Measurements from ENCODE around the gene IGF2R.

The IGF2R gene

GRCh38 chr6:160030103-160030502, 61.2 kb downstream of the IGF2R start:
- TF ChIP-seq CTCF (conservative IDR thresholded peaks at IDR 0.05; ENCODE audit: low read depth), result no peak
- CTCF ChIA-PET, result interaction anchor here (0.6 to 0.9 kb wide), 3 partner anchors 12 to 141 kb away, joined by 3 to 4 read pairs (median 4); no protein-coding TSS in a partner anchor
- peak overlapping the region; percentile 80 for H3K27ac ChIP-seq
- POLR2A ChIA-PET (ENCODE audit: low non-redundant PET), result no interaction called here
- peak; percentile 95 for DNase-seq (ENCODE audit: low spot score)

- ChIA-PET POLR2A (ENCODE audit: low non-redundant PET) (no interaction called here), CTCF (interaction anchor here (0.8 to 1.5 kb wide), 2 partner anchors 9 to 488 kb away, joined by 3 to 4 read pairs; no protein-coding TSS in a partner anchor)
- no peak for TF ChIP-seq CTCF (conservative IDR thresholded peaks at IDR 0.05; ENCODE audit: low read depth)
Measured at GRCh38 chr6:160031442-160031841, 62.6 kb downstream of the IGF2R start.

GRCh38 chr6:160031871-160032270, 63.0 kb downstream of the IGF2R start:
- CTCF ChIA-PET, result interaction anchor here (1.5 kb wide), 1 partner anchor 488 kb away, joined by 4 read pairs; no protein-coding TSS in a partner anchor
- no peak for DNase-seq (ENCODE audit: low spot score)
- no peak for TF ChIP-seq CTCF (conservative IDR thresholded peaks at IDR 0.05; ENCODE audit: low read depth)
- POLR2A ChIA-PET (ENCODE audit: low non-redundant PET), result no interaction called here
- peak overlapping the region; percentile 31 for H3K27ac ChIP-seq

More at GRCh38 chr6:160031442-160031841, 62.6 kb downstream of the IGF2R start:
- peak overlapping the region; percentile 31 for H3K27ac ChIP-seq
- DNase-seq (ENCODE audit: low spot score), result peak; percentile 15

- CTCF ChIA-PET, result no interaction called here
- DNase-seq (ENCODE audit: low spot score), result no peak
- 0 out of 2 replicates have a peak overlapping the region, but pooled peaks have one; percentile 35 for H3K27ac ChIP-seq
- POLR2A ChIA-PET (ENCODE audit: low non-redundant PET), result no interaction called here
- TF ChIP-seq CTCF (conservative IDR thresholded peaks at IDR 0.05; ENCODE audit: low read depth), result no peak
Measured at GRCh38 chr6:160032538-160032937, 63.7 kb downstream of the IGF2R start.

- DNase-seq (ENCODE audit: low spot score), result no peak
- peak overlapping the region; percentile 98 for H3K27ac ChIP-seq
- ChIA-PET CTCF (no interaction called here), POLR2A (ENCODE audit: low non-redundant PET) (no interaction called here)
- no peak for TF ChIP-seq CTCF (conservative IDR thresholded peaks at IDR 0.05; ENCODE audit: low read depth)
Measured at GRCh38 chr6:160034036-160034930, 65.4 kb downstream of the IGF2R start.

GRCh38 chr6:160035241-160035640, 66.4 kb downstream of the IGF2R start:
- no peak for DNase-seq (ENCODE audit: low spot score)
- ChIA-PET POLR2A (ENCODE audit: low non-redundant PET) (no interaction called here), CTCF (no interaction called here)
- H3K27ac ChIP-seq, result peak overlapping the region; percentile 98
- no peak for TF ChIP-seq CTCF (conservative IDR thresholded peaks at IDR 0.05; ENCODE audit: low read depth)
